Stimulated activated CD8-positive, alpha-beta memory T cell treated with anti-CD3 and anti-CD28 coated beads, Interleukin-7, amount 100 ng/mL, for 48 hours (primary cell): ENCODE measurements around the gene NOXO1.
A peak's percentile ranks its signal among the peaks of the same experiment; 100 is the strongest.
"Not testable (repeated sequence)": the region's sequence is repeated elsewhere in the genome, so short reads cannot be mapped to it uniquely, and the experiment has no call there.

Source experiments
- DNase-seq, 2 donors: peaks; one replicate each; pipeline ENCODE4 v3.0.0-alpha.2; 2020; ENCODE audit warnings: low read depth in 1 of 2; ENCODE audit errors: extremely low read depth in 1 of 2

Gene NOXO1

GRCh38 chr16:2011726-2012125 lies 30.5 kb upstream of the NOXO1 start:
- DNase-seq, result not testable (repeated sequence)

- DNase-seq, result peak in 1 of 2 donors; percentile 69
Observed at GRCh38 chr16:2009791-2010510, 28.7 kb upstream of the NOXO1 start, which contains the start of gene ZNF598. TSS of gene ZNF598 (minus strand) at chr16:2009821.

GRCh38 chr16:2009164-2009711 lies 28.0 kb upstream of the NOXO1 start:
- no peak for DNase-seq

- no peak for DNase-seq
Observed at GRCh38 chr16:2008631-2009163, 27.4 kb upstream of the NOXO1 start.

- DNase-seq, result no peak
Observed at GRCh38 chr16:2008009-2008526, 26.8 kb upstream of the NOXO1 start.

- no peak for DNase-seq
Observed at GRCh38 chr16:2007081-2007836, 26.0 kb upstream of the NOXO1 start.

- DNase-seq, result no peak
Observed at GRCh38 chr16:2006317-2006716, 25.0 kb upstream of the NOXO1 start.

- no peak for DNase-seq
Observed at GRCh38 chr16:2005646-2006045, 24.4 kb upstream of the NOXO1 start.

GRCh38 chr16:2004795-2005517 lies 23.7 kb upstream of the NOXO1 start:
- DNase-seq, result no peak

GRCh38 chr16:2003827-2004641 lies 22.8 kb upstream of the NOXO1 start:
- peak; percentile 77 to 82 for DNase-seq

- no peak for DNase-seq
Observed at GRCh38 chr16:2003231-2003826, 22.1 kb upstream of the NOXO1 start.

- no peak for DNase-seq
Observed at GRCh38 chr16:2002406-2003230, 21.3 kb upstream of the NOXO1 start.

GRCh38 chr16:2001456-2002355 lies 20.4 kb upstream of the NOXO1 start:
- DNase-seq, result no peak

- DNase-seq, result no peak
Observed at GRCh38 chr16:2001035-2001434, 19.8 kb upstream of the NOXO1 start.

GRCh38 chr16:1999866-2000514 lies 18.7 kb upstream of the NOXO1 start:
- no peak for DNase-seq

GRCh38 chr16:1998852-1999801 lies 17.9 kb upstream of the NOXO1 start:
- no peak for DNase-seq
